H1 (cell line): Measurements from ENCODE around the gene PLD6. TPM values are rescaled to one million over a fixed set of nuclear protein-coding genes. Genes with fewer than 3 reads are reported as not detected.

Experiments used
- CTCF ChIA-PET: fragments of 300-600 bp; sonication (Branson Sonifier 250); formaldehyde crosslinking; loops from one replicate; lab custom pipeline; 2021; ENCODE audit not compliant: partially characterized antibody; lab: Charles Lee
- POLR2A ChIA-PET: fragments of 300-600 bp; sonication (Branson Sonifier 250); formaldehyde crosslinking; loops from one replicate; lab custom pipeline; 2021; ENCODE audit warnings: inconsistent platforms; ENCODE audit not compliant: partially characterized antibody; lab: Charles Lee
- DNase-seq, 2 experiments: peaks; one replicate each; pipeline versions ENCODE4 v3.0.0 to v3.0.0-alpha.2; 2010 to 2022; ENCODE audit warnings: low spot score in 2 of 2, low read depth in 1 of 2, mixed read lengths in 1 of 2
- FAIRE-seq: peaks from 2 replicates; lab custom pipeline; 2011; peaks lifted over from hg19 to GRCh38; lab: Jason Lieb, UNC
- H2AFZ ChIP-seq: 2 replicates; pipeline ENCODE4 v1.8.1; 2012; ENCODE audit warnings: low read length, inconsistent platforms
- H2AK5ac ChIP-seq: 2 replicates; pipeline ENCODE4 v1.6.1; 2013; ENCODE audit warnings: low read depth, low read length
- H2BK120ac ChIP-seq: replicated peaks from 2 replicates; pipeline ENCODE3; 2013; ENCODE audit warnings: low read depth, low read length, inconsistent platforms
- H2BK12ac ChIP-seq: 2 replicates; pipeline ENCODE4 v1.6.1; 2013; ENCODE audit warnings: low read depth, low read length
- H2BK15ac ChIP-seq: 2 replicates; pipeline ENCODE4 v1.6.1; 2013; ENCODE audit warnings: low read length
- H2BK20ac ChIP-seq: 2 replicates; pipeline ENCODE4 v1.6.1; 2013; ENCODE audit warnings: low read length
- H2BK5ac ChIP-seq: 2 replicates; pipeline ENCODE4 v1.6.1; 2013; ENCODE audit warnings: low read depth, low read length
- H3K14ac ChIP-seq: 2 replicates; pipeline ENCODE4 v1.6.1; 2013; ENCODE audit warnings: inconsistent platforms; ENCODE audit not compliant: insufficient read length
- H3K18ac ChIP-seq: 2 replicates; pipeline ENCODE4 v1.6.1; 2013; ENCODE audit warnings: low read length; ENCODE audit errors: extremely low read depth
- H3K23ac ChIP-seq: 2 replicates; pipeline ENCODE4 v1.6.1; 2013; ENCODE audit warnings: inconsistent platforms; ENCODE audit not compliant: insufficient read length
- H3K23me2 ChIP-seq: 2 replicates; pipeline ENCODE4 v1.6.1; 2013; ENCODE audit warnings: low read depth, low read length
- H3K27ac ChIP-seq: 2 replicates; pipeline ENCODE4 v1.6.1; 2011; ENCODE audit warnings: low read depth, low read length, inconsistent platforms
- H3K27me3 ChIP-seq, 4 experiments: replicated peaks in 1 of 4; 1 replicate in 1 of 4; 2 replicates in 3 of 4; pipeline versions ENCODE4 v1.6.1 to v1.8.1; 2011 to 2013; ENCODE audit warnings: low read length in 3 of 4, mild to moderate bottlenecking in 3 of 4, inconsistent platforms in 2 of 4, mixed read lengths in 2 of 4, moderate library complexity in 1 of 4; ENCODE audit not compliant: control insufficient read depth in 3 of 4, insufficient read depth in 3 of 4; ENCODE audit errors: extremely low read depth in 1 of 4
- H3K36me3 ChIP-seq, 4 experiments: 2 replicates each; pipeline versions ENCODE4 v1.6.1 to v1.8.1; 2011 to 2013; ENCODE audit warnings: mild to moderate bottlenecking in 4 of 4, low read length in 3 of 4, moderate library complexity in 2 of 4, control low read depth in 1 of 4, inconsistent platforms in 1 of 4; ENCODE audit not compliant: insufficient read depth in 4 of 4, control insufficient read depth in 2 of 4
- H3K4ac ChIP-seq: replicated peaks from 2 replicates; pipeline ENCODE3; 2013; ENCODE audit warnings: low read length, low read depth, mixed read lengths, inconsistent platforms; ENCODE audit not compliant: insufficient read length
- H3K4me1 ChIP-seq, 4 experiments: replicated peaks in 1 of 4; 1 replicate in 1 of 4; 2 replicates in 3 of 4; pipeline versions ENCODE4 v1.6.1 to v1.8.1; 2011 to 2013; ENCODE audit warnings: low read length in 3 of 4, inconsistent platforms in 2 of 4, mixed read lengths in 1 of 4; ENCODE audit not compliant: insufficient read depth in 4 of 4, control insufficient read depth in 3 of 4
- H3K4me2 ChIP-seq, 2 experiments: 2 replicates each; pipeline versions ENCODE4 v1.6.1 to v1.8.1; 2011 to 2013; ENCODE audit warnings: low read depth in 2 of 2, low read length in 2 of 2, control low read depth in 1 of 2, inconsistent platforms in 1 of 2, mild to moderate bottlenecking in 1 of 2; ENCODE audit not compliant: insufficient read depth in 1 of 2
- H3K4me3 ChIP-seq, 4 experiments: fragments of 200-600, 300-600 bp in 1 of 4; sonication (generic), shearing (Covaris generic), sonication (Bioruptor Twin) in 1 of 4; 2 replicates each; pipeline versions ENCODE4 v1.5.1 to v1.8.1; 2011 to 2016; ENCODE audit warnings: low read length in 4 of 4, low read depth in 3 of 4, control low read depth in 2 of 4, inconsistent platforms in 2 of 4, mild to moderate bottlenecking in 2 of 4, mixed read lengths in 1 of 4, moderate library complexity in 1 of 4; ENCODE audit not compliant: insufficient read depth in 2 of 4; ENCODE audit errors: extremely low read depth in 1 of 4
- H3K56ac ChIP-seq: replicated peaks from 2 replicates; pipeline ENCODE3; 2013; ENCODE audit warnings: low read depth, mild to moderate bottlenecking, mixed read lengths, low read length, inconsistent platforms; ENCODE audit not compliant: insufficient read length
- H3K79me1 ChIP-seq: 2 replicates; pipeline ENCODE4 v1.6.1; 2013; ENCODE audit warnings: low read depth, low read length, control low read depth
- H3K79me2 ChIP-seq, 2 experiments: 2 replicates each; pipeline versions ENCODE4 v1.6.1 to v1.8.1; 2012 to 2013; ENCODE audit warnings: low read length in 2 of 2, mild to moderate bottlenecking in 2 of 2, inconsistent platforms in 1 of 2; ENCODE audit not compliant: insufficient read depth in 2 of 2, control insufficient read depth in 1 of 2
- H3K9ac ChIP-seq, 4 experiments: replicated peaks in 1 of 4; 1 replicate in 1 of 4; 2 replicates in 3 of 4; pipeline versions ENCODE4 v1.6.1 to v1.8.1; 2011 to 2013; ENCODE audit warnings: low read depth in 3 of 4, low read length in 3 of 4, control low read depth in 2 of 4, mild to moderate bottlenecking in 2 of 4, moderate library complexity in 2 of 4, inconsistent platforms in 1 of 4; ENCODE audit errors: extremely low read depth in 1 of 4
- H3K9me3 ChIP-seq, 2 experiments: 2 replicates each; pipeline versions ENCODE4 v1.6.1 to v1.8.1; 2012 to 2013; ENCODE audit warnings: mild to moderate bottlenecking in 2 of 2, moderate library complexity in 2 of 2, control low read depth in 1 of 2, inconsistent platforms in 1 of 2, low read depth in 1 of 2, low read length in 1 of 2, mixed read lengths in 1 of 2; ENCODE audit not compliant: insufficient read depth in 2 of 2
- H4K20me1 ChIP-seq, 2 experiments: replicated peaks in 1 of 2; 2 replicates each; pipeline versions ENCODE3 to v1.8.1; 2011 to 2013; ENCODE audit warnings: inconsistent platforms in 2 of 2, low read length in 2 of 2, mild to moderate bottlenecking in 1 of 2; ENCODE audit not compliant: insufficient read depth in 2 of 2, control insufficient read depth in 1 of 2
- H4K5ac ChIP-seq: 2 replicates; pipeline ENCODE4 v1.6.1; 2013; ENCODE audit warnings: low read length, low read depth, mixed read lengths, inconsistent platforms; ENCODE audit not compliant: insufficient read length
- H4K8ac ChIP-seq: 2 replicates; pipeline ENCODE4 v1.8.0; 2013; ENCODE audit warnings: mild to moderate bottlenecking, moderate library complexity, low read length, inconsistent platforms; ENCODE audit not compliant: insufficient read depth; ENCODE audit errors: extremely low read depth
- H4K91ac ChIP-seq: replicated peaks from 2 replicates; pipeline ENCODE3; 2013; ENCODE audit warnings: low read length, mixed read lengths, inconsistent platforms; ENCODE audit not compliant: insufficient read length
- BCL11A ChIP-seq, 2 experiments: IDR thresholded peaks; one replicate each; pipeline ENCODE4 v1.6.1; 2011; ENCODE audit warnings: low read depth in 2 of 2, low read length in 2 of 2, mild to moderate bottlenecking in 2 of 2
- CTBP2 ChIP-seq: IDR thresholded peaks from 2 replicates; pipeline ENCODE4 v1.7.0; 2011; ENCODE audit warnings: borderline replicate concordance, mild to moderate bottlenecking, moderate library complexity, mixed read lengths, low read length; ENCODE audit not compliant: insufficient read depth, insufficient read length
- EGR1 ChIP-seq: IDR thresholded peaks from 2 replicates; pipeline ENCODE4 v1.6.1; 2011; ENCODE audit warnings: low read depth, low read length, borderline replicate concordance
- EP300 ChIP-seq, 2 experiments: IDR thresholded peaks; 1 replicate in 1 of 2; 2 replicates in 1 of 2; pipeline ENCODE4 v1.6.1; 2011 to 2012; ENCODE audit warnings: low read depth in 2 of 2, low read length in 2 of 2, mild to moderate bottlenecking in 2 of 2, borderline replicate concordance in 1 of 2, inconsistent platforms in 1 of 2, moderate library complexity in 1 of 2
- JUN ChIP-seq: IDR thresholded peaks from 2 replicates; pipeline ENCODE4 v1.6.1; 2011; ENCODE audit warnings: low read depth, mild to moderate bottlenecking, improper control_type of control experiment, low read length
- JUND ChIP-seq: IDR thresholded peaks from 2 replicates; pipeline ENCODE4 v1.6.1; 2011; ENCODE audit warnings: mild to moderate bottlenecking, improper control_type of control experiment, low read length
- MAFK ChIP-seq: IDR thresholded peaks from 2 replicates; pipeline ENCODE4 v1.6.1; 2012; ENCODE audit warnings: low read depth, mild to moderate bottlenecking, improper control_type of control experiment, low read length
- POU5F1 ChIP-seq: IDR thresholded peaks from 2 replicates; pipeline ENCODE4 v1.6.1; 2011; ENCODE audit warnings: low read depth, mild to moderate bottlenecking, low read length, moderate library complexity
- SIRT6 ChIP-seq: IDR thresholded peaks from one replicate; pipeline ENCODE4 v1.7.1; 2012; ENCODE audit warnings: low read length, inconsistent platforms
- TAF1 ChIP-seq: IDR thresholded peaks from 2 replicates; pipeline ENCODE4 v1.6.1; 2011; ENCODE audit warnings: mild to moderate bottlenecking, low read depth, low read length
- TBP ChIP-seq: IDR thresholded peaks from 2 replicates; pipeline ENCODE4 v1.6.1; 2011; ENCODE audit warnings: low read depth, low read length, improper control_type of control experiment
- WGBS, 2 experiments: shearing (Covaris generic) in 1 of 2; methylation state at CpG; one replicate each; pipeline versions ENCODE4 v1.1.6 to v1.1.7; 2013 to 2015; ENCODE audit warnings: low lambda C conversion rate in 2 of 2, mixed read lengths in 2 of 2, inconsistent platforms in 1 of 2, low coverage in 1 of 2, missing lambda C conversion rate in 1 of 2; ENCODE audit not compliant: insufficient replicate concordance in 2 of 2, insufficient coverage in 1 of 2, insufficient read length in 1 of 2; ENCODE audit errors: extremely low coverage in 1 of 2, missing lambda C conversion rate in 1 of 2; 5-methylcytosine and 5-hydroxymethylcytosine counted together
- polyA plus RNA-seq, 7 experiments: library from polyadenylated mRNA; depleted of rRNA in 3 of 7; stranded (reverse) in 5 of 7; unstranded in 2 of 7; fragments of >200 nt in 5 of 7; fragments of 200-250 nt in 2 of 7; gene quantifications; 1 replicate in 5 of 7; 2 replicates in 1 of 7; 4 replicates in 1 of 7; pipeline versions ENCODE4 v1.2.1 to v1.2.3, GENCODE V29; 2011 to 2013; ENCODE audit warnings: missing spikeins in 2 of 7, mixed read lengths in 2 of 7
- total RNA-seq: library from RNA; stranded (reverse); fragmentation: NEBNext Ultra II Directional; extraction: Animal tissue kit (Norgen Biotek cat#: 25700); gene quantifications from 2 replicates; pipeline ENCODE4 v1.2.1, GENCODE V29; 2021
- TF ChIP-seq, protein P1 (sequence below): IDR thresholded peaks from 2 replicates; pipeline ENCODE4 v1.6.1; 2011; ENCODE audit warnings: low read length, improper control_type of control experiment

PLD6 gene
- total and polyA plus RNA-seq, 2 of the 8 experiments (the other 6 are each of a cell fraction or from before 2014, with no cell fraction given): 0.20 to 0.22 TPM

DNA sequence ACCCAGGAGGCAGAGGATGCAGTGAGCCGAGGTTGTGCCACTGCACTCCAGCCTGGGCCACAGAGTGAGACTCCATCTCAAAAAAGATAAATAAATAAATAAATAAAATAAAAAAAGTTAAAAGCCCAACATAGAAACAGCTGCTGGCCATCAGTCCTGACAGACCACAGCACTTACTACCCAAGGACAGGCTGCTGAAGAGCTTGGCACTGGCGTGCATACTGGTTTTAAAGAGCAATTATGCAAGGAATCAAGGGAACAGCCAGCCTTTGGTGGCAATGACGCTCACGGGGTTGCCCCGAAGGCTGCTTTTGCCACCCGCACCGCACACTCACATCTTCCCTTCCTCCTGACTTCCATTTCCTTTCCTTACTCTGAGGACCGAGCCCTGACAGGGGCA is 4.2 kb downstream of the PLD6 start:
- Histone ChIP-seq H4K91ac (no peak overlapping the region), H3K18ac (no peak overlapping the region), H2BK5ac (no peak overlapping the region), H3K23ac (no peak overlapping the region), H3K23me2 (no peaks in the 10 kb centered on the region), H3K56ac (no peak overlapping the region), H2BK12ac (no peak overlapping the region), H3K14ac (no peak overlapping the region), H3K27me3 (no peaks in the 10 kb centered on the region), H2BK120ac (no peak overlapping the region), H3K79me2 (no peaks in the 10 kb centered on the region), H2AK5ac (no peak overlapping the region), H4K5ac (no peak overlapping the region), H3K4ac (no peak overlapping the region), H3K27ac (no peak overlapping the region), H3K4me3 (no peak overlapping the region), H2BK15ac (no peak overlapping the region), H3K4me1 (no peaks in the 10 kb centered on the region; a peak in 1 of 7 replicates), H4K20me1 (no peaks in the 10 kb centered on the region), H2AFZ (no peak overlapping the region), H3K9me3 (peaks cover 0 to 3% of the 10 kb centered on the region in 2 experiments; a peak in 1 of 4 replicates), H4K8ac (no peak overlapping the region), H3K9ac (no peak overlapping the region), H3K79me1 (no peaks in the 10 kb centered on the region), H2BK20ac (no peak overlapping the region), H3K36me3 (no peaks in the 10 kb centered on the region), H3K4me2 (no peak overlapping the region)
- DNase-seq (no peak), FAIRE-seq (no peak)
- ChIA-PET CTCF (interaction anchor here (0.6 to 1.3 kb wide), 3 partner anchors 33 to 60 kb away, joined by 3 to 5 read pairs (median 4); no protein-coding TSS in a partner anchor), POLR2A (interaction anchor here (1.3 kb wide), 1 partner anchor 13 kb away, joined by 4 read pairs; no protein-coding TSS in a partner anchor)
- no peak for TF ChIP-seq POU5F1
- no peak for TF ChIP-seq SIRT6
- TF ChIP-seq TAF1: no peak
- TF ChIP-seq EGR1: no peak
- TF ChIP-seq MAFK: no peak
- no peak for TF ChIP-seq BCL11A (IDR thresholded peaks at IDR 0.05; ENCODE audit: low read depth in 2 of 2, low read length in 2 of 2)
- TF ChIP-seq CTBP2: no peak
- TF ChIP-seq TBP: no peak
- TF ChIP-seq JUND: no peak
- TF ChIP-seq, protein P1, sequence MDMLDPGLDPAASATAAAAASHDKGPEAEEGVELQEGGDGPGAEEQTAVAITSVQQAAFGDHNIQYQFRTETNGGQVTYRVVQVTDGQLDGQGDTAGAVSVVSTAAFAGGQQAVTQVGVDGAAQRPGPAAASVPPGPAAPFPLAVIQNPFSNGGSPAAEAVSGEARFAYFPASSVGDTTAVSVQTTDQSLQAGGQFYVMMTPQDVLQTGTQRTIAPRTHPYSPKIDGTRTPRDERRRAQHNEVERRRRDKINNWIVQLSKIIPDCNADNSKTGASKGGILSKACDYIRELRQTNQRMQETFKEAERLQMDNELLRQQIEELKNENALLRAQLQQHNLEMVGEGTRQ: no peak
- TF ChIP-seq EP300 (IDR thresholded peaks at IDR 0.05; ENCODE audit: borderline replicate concordance in 1 of 2, low read depth in 2 of 2, low read length in 2 of 2): no peak
- no peak for TF ChIP-seq JUN
- WGBS, 2 experiments: 92% methylated on average over 8 of the region's 8 CpGs; no CpG with 5 or more reads in 1 of the 2 experiments
